Nephron (organoid): ENCODE measurements around the gene SFXN4.
"Not testable (repeated sequence)": the region's sequence is repeated elsewhere in the genome, so short reads cannot be mapped to it uniquely, and the experiment has no call there.

Experiments used
- H3K27ac Mint-ChIP-seq, 3 experiments: 2 replicates each; pipeline ENCODE4 v1.8.0; 2020; ENCODE audit warnings: mixed read lengths in 3 of 3, mild to moderate bottlenecking in 2 of 3, moderate library complexity in 1 of 3
- H3K27me3 Mint-ChIP-seq: 2 replicates; pipeline ENCODE4 v1.8.0; 2021; ENCODE audit warnings: low read depth, mild to moderate bottlenecking, moderate library complexity, mixed read lengths
- H3K36me3 Mint-ChIP-seq: 2 replicates; pipeline ENCODE4 v1.8.0; 2020; ENCODE audit warnings: low read depth, mixed read lengths
- H3K4me1 Mint-ChIP-seq: 2 replicates; pipeline ENCODE4 v1.8.0; 2020; ENCODE audit warnings: mixed read lengths
- H3K4me3 Mint-ChIP-seq, 3 experiments: 2 replicates each; pipeline ENCODE4 v1.8.0; 2020; ENCODE audit warnings: mild to moderate bottlenecking in 3 of 3, mixed read lengths in 3 of 3, moderate library complexity in 2 of 3
- H3K9me3 Mint-ChIP-seq: 2 replicates; pipeline ENCODE4 v1.8.0; 2020; ENCODE audit warnings: mixed read lengths
- TF ChIP-seq, protein P1 (sequence below), 3 experiments: fragments of 200-600 bp; sonication (generic); IDR thresholded peaks; one replicate each; pipeline ENCODE4 v1.5.0; 2021; ENCODE audit warnings: antibody characterized with exemption in 3 of 3; ENCODE audit not compliant: unreplicated experiment in 3 of 3

Gene SFXN4

GRCh38 chr10:119159332-119159731 is 6.2 kb downstream of the SFXN4 start:
- Mint-ChIP-seq H3K36me3 (peaks cover 23% of the 10 kb centered on the region), H3K27me3 (no peaks in the 10 kb centered on the region), H3K4me3 (no peak overlapping the region), H3K27ac (no peak overlapping the region), H3K9me3 (no peaks in the 10 kb centered on the region), H3K4me1 (peaks cover 14% of the 10 kb centered on the region)
- TF ChIP-seq, protein P1, sequence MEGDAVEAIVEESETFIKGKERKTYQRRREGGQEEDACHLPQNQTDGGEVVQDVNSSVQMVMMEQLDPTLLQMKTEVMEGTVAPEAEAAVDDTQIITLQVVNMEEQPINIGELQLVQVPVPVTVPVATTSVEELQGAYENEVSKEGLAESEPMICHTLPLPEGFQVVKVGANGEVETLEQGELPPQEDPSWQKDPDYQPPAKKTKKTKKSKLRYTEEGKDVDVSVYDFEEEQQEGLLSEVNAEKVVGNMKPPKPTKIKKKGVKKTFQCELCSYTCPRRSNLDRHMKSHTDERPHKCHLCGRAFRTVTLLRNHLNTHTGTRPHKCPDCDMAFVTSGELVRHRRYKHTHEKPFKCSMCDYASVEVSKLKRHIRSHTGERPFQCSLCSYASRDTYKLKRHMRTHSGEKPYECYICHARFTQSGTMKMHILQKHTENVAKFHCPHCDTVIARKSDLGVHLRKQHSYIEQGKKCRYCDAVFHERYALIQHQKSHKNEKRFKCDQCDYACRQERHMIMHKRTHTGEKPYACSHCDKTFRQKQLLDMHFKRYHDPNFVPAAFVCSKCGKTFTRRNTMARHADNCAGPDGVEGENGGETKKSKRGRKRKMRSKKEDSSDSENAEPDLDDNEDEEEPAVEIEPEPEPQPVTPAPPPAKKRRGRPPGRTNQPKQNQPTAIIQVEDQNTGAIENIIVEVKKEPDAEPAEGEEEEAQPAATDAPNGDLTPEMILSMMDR (IDR thresholded peaks at IDR 0.05; ENCODE audit: unreplicated experiment in 3 of 3), result no peak

DNA sequence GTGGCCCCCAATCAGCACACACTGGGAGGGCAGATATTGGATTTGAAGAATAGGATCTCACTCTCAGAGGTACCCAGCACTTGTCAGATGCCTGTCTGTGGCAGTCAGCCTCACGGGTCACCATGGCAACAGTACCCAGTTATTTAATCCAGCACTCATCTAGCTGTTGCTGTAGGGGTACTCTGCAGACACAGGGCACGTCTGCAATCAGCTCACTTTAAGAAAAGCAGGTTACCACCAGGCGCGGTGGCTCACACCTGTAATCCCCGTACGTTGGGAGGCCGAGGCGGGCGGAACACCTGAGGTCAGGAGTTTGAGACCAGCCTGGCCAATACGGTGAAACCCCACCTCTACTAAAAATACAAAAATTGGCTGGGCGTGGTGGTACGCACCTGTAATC is 11.9 kb downstream of the SFXN4 start:
- Mint-ChIP-seq H3K27me3 (no peaks in the 10 kb centered on the region), H3K4me1 (no peaks in the 10 kb centered on the region), H3K36me3 (peaks cover 45% of the 10 kb centered on the region), H3K4me3 (no peak overlapping the region), H3K9me3 (no peaks in the 10 kb centered on the region), H3K27ac (no peak overlapping the region)
- TF ChIP-seq, protein P1 (IDR thresholded peaks at IDR 0.05; ENCODE audit: unreplicated experiment in 3 of 3), result no peak

- Mint-ChIP-seq H3K36me3 (peaks cover 48% of the 10 kb centered on the region), H3K4me3 (no peak overlapping the region), H3K4me1 (no peaks in the 10 kb centered on the region), H3K27me3 (no peaks in the 10 kb centered on the region), H3K27ac (no peak overlapping the region), H3K9me3 (no peaks in the 10 kb centered on the region)
- TF ChIP-seq, protein P1 (IDR thresholded peaks at IDR 0.05; ENCODE audit: unreplicated experiment in 3 of 3), result no peak
Measured at GRCh38 chr10:119153041-119153440, 12.5 kb downstream of the SFXN4 start.

DNA sequence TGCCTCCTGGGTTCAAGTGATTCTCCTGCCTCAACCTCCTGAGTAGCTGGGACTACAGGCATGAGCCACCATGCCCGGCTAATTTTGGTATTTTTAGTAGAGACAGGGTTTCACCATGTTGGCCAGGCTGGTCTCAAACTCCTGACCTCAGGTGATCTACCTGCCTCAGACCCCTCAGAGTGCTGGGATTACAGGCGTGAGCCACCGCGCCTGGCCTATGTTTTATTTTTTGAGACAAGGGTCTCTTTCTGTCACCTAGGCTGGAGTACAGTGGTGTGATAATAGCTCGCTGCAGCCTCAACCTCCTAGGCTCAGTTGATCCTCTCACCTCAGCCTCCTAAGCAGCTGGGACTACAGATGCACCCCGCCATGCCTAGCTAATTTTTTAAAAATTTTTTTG is 13.9 kb downstream of the SFXN4 start:
- H3K27me3 Mint-ChIP-seq, H3K4me1 Mint-ChIP-seq, H3K9me3 Mint-ChIP-seq, H3K27ac Mint-ChIP-seq, H3K4me3 Mint-ChIP-seq: not testable (repeated sequence)
- peaks cover 40% of the 10 kb centered on the region for H3K36me3 Mint-ChIP-seq

- H3K4me1 Mint-ChIP-seq, result no peaks in the 10 kb centered on the region
- H3K27ac Mint-ChIP-seq, result no peak overlapping the region
- H3K9me3 Mint-ChIP-seq, result no peaks in the 10 kb centered on the region
- H3K27me3 Mint-ChIP-seq, result no peaks in the 10 kb centered on the region
- peaks cover 35% of the 10 kb centered on the region for H3K36me3 Mint-ChIP-seq
- no peak overlapping the region for H3K4me3 Mint-ChIP-seq
- TF ChIP-seq, protein P1 (IDR thresholded peaks at IDR 0.05; ENCODE audit: unreplicated experiment in 3 of 3), result no peak
Measured at GRCh38 chr10:119149729-119150128, 15.8 kb downstream of the SFXN4 start.

DNA sequence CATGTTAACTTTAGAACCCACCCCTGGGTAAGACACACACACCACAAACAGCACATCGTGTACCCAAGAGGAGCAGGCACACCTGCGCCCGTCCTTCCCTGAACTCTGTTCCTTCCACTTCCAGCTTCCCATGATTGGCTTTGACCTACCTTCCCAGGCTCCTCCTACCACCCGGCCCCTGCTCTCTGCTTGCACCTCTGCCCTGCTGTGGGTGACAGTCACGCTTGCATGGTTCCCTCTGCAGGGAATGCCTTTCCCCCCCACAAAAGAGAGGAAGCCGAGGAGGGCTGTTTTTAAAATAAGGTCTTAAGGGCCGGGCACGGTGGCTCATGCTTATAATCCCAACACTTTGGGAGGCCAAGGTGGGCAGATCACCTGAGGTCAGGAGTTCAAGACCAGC is 16.4 kb downstream of the SFXN4 start:
- Mint-ChIP-seq H3K9me3 (no peaks in the 10 kb centered on the region), H3K36me3 (peaks cover 29% of the 10 kb centered on the region), H3K4me1 (no peaks in the 10 kb centered on the region), H3K4me3 (no peak overlapping the region), H3K27ac (no peak overlapping the region), H3K27me3 (no peaks in the 10 kb centered on the region)
- TF ChIP-seq, protein P1 (IDR thresholded peaks at IDR 0.05; ENCODE audit: unreplicated experiment in 3 of 3), result no peak
